ENCODE measurements around the gene BRINP3. TPM values are rescaled to one million over a fixed set of nuclear protein-coding genes. Genes with fewer than 3 reads are reported as not detected.
"Not testable (repeated sequence)": the region's sequence is repeated elsewhere in the genome, so short reads cannot be mapped to it uniquely, and the experiment has no call there.

The BRINP3 gene
- total RNA-seq, 1 experiment from 2014 or later: not detected

DNA sequence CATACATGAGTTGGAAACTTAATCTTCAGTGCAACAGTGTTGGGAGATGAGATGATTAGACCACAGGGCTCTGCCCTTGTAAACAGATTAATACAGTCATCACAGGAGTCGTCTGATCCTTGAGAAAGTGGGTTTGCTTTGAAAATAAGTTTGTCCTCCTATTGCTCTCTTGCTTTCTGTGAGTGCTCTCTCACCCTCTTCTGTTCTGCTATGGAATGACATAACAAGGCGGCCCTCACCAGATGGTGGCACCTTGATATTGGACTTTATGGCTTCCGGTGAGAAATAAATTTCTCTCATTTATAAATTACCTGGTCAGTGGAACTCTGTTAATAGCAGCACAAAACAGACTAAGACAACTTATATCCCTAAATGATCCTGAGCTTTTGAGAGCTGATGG is 353.6 kb downstream of the BRINP3 start:
- peak; percentile 31 for DNase-seq (ENCODE audit: low read depth)

DNA sequence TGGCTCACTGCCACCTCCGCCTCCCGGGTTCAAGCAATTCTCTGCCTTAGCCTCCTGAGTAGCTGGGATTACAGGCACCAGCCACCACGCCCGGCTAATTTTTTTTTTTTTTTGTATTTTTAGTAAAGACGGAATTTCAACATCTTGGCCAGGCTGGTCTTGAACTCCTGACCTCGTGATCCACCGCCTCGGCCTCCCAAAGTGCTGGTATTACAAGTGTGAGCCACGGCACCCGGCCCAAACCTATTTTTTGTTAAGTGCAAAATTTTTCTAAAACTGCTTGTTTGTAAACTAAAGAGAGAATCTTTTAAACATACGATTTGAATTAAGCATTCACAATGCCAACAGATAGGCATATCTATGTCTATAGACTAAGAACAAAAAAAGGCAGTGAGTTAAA is 357.1 kb downstream of the BRINP3 start:
- DNase-seq (ENCODE audit: low read depth): not testable (repeated sequence)

DNA sequence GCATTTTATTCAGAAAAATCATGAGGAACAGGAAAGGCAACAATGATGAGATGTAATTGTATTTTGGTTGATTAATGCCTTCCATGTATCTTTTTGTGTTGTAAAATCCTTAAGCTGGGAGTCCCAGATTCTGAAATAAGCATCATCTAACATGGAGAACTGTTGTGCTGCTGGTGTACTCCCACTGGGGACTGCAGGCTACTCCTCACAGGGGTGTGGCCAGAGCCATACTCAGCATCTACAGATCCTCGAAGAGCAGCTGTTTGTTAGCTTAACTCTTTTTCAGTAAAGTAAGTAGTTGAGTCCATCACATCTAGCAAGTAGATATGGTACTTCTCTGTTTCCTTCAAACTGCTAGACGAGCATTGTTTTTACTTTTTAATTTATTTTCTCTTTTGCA is 358.0 kb downstream of the BRINP3 start:
- DNase-seq (ENCODE audit: low read depth): peak; percentile 49

DNA sequence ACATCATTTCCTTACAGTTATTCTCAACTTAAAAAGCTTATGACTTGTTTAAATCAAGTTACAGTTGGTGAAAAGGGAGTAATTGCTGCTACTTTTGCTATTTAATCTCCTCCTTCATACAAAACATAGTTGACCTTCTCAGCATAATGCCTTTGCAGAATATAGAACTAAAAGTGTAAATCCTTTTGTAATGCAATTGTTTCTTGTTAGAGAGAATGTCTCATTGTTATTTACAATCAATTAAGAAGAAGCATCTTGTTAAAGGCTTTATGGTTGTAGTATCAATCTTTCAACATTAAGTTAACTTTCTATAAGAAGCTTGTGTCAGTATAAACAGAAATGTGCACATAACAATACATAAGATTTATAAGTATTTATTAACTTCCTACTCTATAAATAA is 360.7 kb downstream of the BRINP3 start:
- no peak for DNase-seq (ENCODE audit: low read depth)

DNA sequence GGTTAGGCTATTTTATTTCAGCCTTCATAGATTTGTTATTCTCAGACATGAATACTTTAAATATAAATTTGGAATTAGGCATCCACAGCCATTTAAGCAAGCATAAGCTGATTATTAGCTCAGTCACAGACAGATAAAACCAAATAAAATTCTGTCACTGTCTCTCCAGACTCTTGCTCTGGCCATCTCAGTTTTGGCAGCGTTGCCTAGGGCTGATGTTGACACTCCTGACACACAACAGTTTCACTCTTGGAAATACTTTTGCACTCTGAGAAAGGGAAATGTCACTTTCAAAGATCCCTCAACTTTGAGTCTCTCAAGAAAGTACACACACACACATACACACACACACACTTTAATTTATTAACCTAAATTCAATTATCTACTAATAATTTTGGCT is 372.7 kb downstream of the BRINP3 start:
- DNase-seq (ENCODE audit: low read depth): no peak

DNA sequence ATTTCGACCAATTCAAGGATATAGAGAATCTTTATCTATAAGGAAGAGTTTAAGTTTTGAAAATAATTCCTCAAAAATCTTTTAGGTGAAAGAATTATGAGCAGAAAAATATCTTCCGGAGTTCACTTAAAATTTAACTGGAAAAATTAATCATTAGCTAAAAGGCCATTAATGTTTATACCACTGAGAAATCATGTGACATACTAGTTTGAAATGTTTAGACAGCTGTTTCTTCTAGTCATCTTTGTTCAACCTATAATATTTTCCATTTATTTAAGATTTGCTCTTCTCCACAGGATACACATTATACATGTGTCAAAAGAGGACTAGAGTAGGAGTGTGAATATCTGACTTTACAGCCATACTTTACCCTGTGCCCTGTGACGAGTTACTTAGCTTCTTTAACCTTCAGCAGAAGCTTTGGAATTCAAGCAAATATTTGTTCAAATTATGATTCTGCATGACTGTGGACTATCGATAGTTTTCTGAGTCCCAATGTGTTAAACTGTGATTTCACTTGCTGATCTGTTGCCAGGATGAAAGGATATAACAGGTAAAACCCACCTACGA is 374.8 kb downstream of the BRINP3 start:
- peak; percentile 15 for DNase-seq (ENCODE audit: low read depth)

DNA sequence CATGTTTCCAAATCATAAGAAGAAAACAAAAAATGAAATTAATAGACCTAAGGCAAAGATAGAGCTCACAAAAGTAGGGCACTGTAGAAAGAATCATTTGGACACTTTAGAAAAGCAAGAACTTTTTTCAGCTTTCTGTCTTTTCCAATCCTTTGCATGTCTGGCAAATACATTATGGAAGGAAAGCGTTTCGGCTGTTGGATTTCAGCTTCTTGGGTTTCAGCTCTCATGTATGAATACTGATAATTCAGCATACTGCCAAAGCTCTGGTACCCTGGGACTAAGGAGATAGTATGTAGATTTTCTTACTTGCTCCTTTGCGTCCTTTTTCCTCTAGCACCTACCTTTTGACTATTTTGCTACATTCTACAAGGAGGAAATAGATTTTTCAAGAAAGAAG is 375.9 kb downstream of the BRINP3 start:
- no peak for DNase-seq (ENCODE audit: low read depth)

DNA sequence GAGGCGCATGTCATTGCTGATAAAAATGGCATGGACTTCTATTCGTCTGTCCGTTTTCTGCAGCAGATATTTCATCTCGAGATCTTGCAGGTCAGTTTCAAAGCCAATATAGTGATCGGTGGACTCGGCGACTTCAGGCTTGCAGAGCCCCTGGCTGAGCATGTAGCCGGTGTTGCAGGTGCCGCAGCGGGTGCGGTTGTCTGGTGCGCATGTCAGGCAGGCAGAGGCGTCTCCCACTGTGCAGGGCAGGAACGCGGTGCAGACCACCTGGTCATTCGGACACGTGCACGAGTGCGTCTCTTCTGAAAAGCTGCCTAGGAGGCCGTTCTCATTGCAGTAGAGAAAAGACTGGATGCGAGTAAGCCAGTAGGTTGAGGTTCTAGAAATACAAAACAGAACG is 378.9 kb downstream of the BRINP3 start:
- no peak for DNase-seq (ENCODE audit: low read depth)

DNA sequence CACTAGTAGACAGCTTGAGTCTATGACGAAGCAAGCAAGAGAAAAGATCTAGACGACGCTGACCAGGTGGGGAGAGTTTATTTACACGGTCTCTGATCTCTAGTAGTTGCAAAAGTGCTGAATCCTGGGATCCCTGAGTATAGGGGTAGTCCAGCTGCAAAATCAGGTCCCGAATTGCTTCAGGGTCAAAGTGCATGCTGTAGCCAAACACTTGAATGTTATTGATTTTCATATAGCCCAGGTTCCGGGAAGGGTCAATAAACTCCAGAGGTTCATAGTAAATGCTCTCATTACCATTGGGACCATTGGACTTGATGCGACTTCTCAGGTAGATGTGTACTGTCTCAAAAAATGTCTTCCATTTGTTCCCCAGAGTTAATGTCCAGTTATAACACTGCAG is 379.6 kb downstream of the BRINP3 start:
- DNase-seq (ENCODE audit: low read depth): no peak

DNA sequence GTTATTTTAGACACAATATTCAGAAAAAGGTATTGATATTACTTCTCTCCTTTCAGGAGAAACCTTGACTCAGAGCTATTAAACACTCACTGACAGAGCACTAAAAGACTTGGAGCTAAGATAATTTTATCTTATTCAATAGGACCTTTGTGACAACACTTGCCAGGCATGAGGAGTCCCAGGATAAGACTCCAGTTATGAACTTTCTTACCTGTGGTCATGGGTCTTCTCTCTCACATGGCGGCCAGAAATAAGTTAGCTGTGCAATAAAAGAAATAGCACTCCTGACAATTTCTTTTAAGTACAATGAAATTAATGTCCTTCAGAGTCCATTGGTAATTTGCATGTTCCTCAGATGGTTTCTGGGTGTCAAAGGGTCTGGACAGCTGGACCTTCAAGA is 382.1 kb downstream of the BRINP3 start:
- no peak for DNase-seq (ENCODE audit: low read depth)

DNA sequence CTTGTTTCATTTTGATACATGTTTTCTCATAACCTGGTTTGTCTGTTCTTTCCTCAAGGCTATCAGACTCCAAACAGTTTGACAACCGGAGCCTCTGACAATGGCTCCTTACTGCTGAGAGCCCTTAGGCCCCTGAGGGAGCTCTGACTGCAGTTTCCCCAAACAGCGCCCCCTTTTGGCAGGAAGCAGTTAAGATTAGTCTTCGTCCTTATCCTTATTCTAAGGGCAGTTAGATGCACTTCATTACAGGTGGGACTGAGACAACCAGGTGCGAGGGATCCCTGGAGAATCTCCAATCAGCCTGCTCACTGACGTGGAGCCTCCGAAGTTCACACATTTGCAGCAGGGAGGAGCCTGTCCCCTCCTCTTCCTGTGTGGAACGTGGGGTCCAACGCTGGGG is 393.1 kb downstream of the BRINP3 start:
- no peak for DNase-seq (ENCODE audit: low read depth)

DNA sequence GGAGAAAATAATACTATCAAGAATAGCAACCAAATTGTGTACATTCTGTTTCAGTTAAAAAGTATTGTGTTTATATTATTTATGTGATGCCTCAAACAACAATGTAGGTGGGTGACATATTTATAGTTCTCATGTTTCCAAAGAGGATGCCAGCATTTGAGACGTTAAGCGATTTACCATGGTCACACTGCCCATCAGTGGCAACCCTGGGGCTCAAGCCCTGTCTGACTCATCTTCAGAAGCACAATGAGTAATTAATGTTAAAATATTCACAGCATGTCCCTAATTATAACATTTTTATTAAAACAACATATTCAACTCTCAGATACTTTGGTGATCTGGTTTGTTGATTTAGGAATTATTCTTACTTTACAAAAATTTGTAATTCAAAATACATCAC is 409.4 kb downstream of the BRINP3 start:
- peak; percentile 19 for DNase-seq (ENCODE audit: low read depth)

DNA sequence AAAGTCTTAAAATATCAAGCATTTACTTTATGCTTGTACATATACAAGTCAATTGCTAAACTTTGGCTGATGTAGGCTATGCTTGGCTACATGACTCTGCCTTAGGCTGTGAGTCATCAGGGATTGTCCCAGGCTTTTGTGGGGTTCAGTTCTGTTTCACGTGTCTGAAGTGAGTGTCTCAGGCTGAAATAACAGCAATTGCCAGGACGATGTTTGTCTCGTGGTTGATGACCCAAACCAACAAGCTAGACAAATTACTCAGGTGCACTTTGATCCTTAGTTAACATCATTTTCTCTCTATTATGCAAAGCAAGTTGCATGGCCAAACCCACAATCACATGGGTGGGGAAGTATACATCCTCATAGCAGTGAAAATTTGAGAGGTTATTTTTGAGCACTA is 410.1 kb downstream of the BRINP3 start:
- DNase-seq (ENCODE audit: low read depth): peak; percentile 77

DNA sequence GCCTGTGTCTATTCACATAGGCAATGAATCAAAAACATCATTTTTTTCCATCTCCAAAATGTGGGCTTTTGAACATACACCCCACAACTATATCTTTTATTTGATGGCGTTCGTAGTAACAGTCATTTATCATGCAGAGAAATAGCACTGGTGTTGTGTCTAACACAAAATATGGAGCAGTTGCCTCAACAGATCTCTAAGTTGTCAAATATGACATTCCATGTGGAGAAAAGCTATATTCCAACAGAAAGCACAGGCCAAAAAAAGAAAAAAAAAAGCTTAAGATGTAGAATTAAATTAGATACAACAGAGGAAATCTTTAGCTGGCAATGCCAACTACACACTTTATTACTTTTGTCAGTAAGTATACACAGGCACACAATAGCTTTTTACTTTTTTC is 411.7 kb downstream of the BRINP3 start:
- no peak for DNase-seq (ENCODE audit: low read depth)

DNA sequence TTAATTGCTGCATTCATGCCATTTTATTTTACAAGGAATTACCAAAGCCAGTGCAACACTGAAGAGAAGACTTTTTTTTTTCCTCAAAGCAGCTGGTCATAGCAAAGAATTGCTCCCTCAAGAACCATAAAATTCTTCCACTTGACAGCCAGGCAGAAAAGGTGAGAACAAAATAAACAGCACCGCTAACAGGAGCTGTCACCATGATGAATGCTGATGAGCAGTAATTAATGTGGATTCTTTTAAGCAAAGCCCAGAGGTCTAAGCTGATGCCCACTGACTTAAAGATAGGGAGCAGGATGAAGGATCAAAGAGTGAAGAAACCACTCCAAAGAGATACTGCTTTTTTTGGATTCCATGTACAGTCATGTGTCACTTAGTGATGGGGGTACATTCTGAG is 428.4 kb downstream of the BRINP3 start:
- DNase-seq (ENCODE audit: low read depth): no peak
